Measurements from ENCODE around the gene CHST8.

CHST8 gene

GRCh38 chr19:33674626-33675367 lies 53.0 kb downstream of the CHST8 start:
- ATAC-seq (ENCODE audit: low read depth) (no peak), DNase-seq (ENCODE audit: low spot score) (no peak)
- Histone ChIP-seq H3K27ac (ENCODE audit: poor library complexity, severe bottlenecking) (no peak overlapping the region), H3K9me3 (ENCODE audit: severe bottlenecking) (no peaks in the 10 kb centered on the region), H3K4me3 (ENCODE audit: severe bottlenecking) (no peak overlapping the region), H3K27me3 (ENCODE audit: insufficient read depth, poor library complexity, severe bottlenecking) (peaks cover 10% of the 10 kb centered on the region), H3K36me3 (ENCODE audit: low read depth) (no peaks in the 10 kb centered on the region), H3K4me1 (ENCODE audit: insufficient read depth, poor library complexity, severe bottlenecking) (no peaks in the 10 kb centered on the region)
- no peak for TF ChIP-seq CTCF (IDR thresholded peaks at IDR 0.05; ENCODE audit: poor library complexity, severe bottlenecking)

- TF ChIP-seq CTCF (IDR thresholded peaks at IDR 0.05; ENCODE audit: poor library complexity, severe bottlenecking), result no peak
- Histone ChIP-seq H3K36me3 (ENCODE audit: low read depth) (no peaks in the 10 kb centered on the region), H3K9me3 (ENCODE audit: severe bottlenecking) (no peaks in the 10 kb centered on the region), H3K4me1 (ENCODE audit: insufficient read depth, poor library complexity, severe bottlenecking) (no peaks in the 10 kb centered on the region), H3K4me3 (ENCODE audit: severe bottlenecking) (no peak overlapping the region), H3K27ac (ENCODE audit: poor library complexity, severe bottlenecking) (no peak overlapping the region), H3K27me3 (ENCODE audit: insufficient read depth, poor library complexity, severe bottlenecking) (peaks cover 6% of the 10 kb centered on the region)
- ATAC-seq (ENCODE audit: low read depth) (no peak), DNase-seq (ENCODE audit: low spot score) (no peak)
Measured at GRCh38 chr19:33675501-33676124, 53.9 kb downstream of the CHST8 start.

GRCh38 chr19:33676999-33677665 lies 55.4 kb downstream of the CHST8 start:
- no peak overlapping the region for H3K4me3 ChIP-seq (ENCODE audit: severe bottlenecking)
- H3K4me1 ChIP-seq (ENCODE audit: insufficient read depth, poor library complexity, severe bottlenecking), result no peaks in the 10 kb centered on the region
- H3K36me3 ChIP-seq (ENCODE audit: low read depth), result no peaks in the 10 kb centered on the region
- no peak for DNase-seq (ENCODE audit: low spot score)
- no peak overlapping the region for H3K27ac ChIP-seq (ENCODE audit: poor library complexity, severe bottlenecking)
- no peak for TF ChIP-seq CTCF (IDR thresholded peaks at IDR 0.05; ENCODE audit: poor library complexity, severe bottlenecking)
- ATAC-seq (ENCODE audit: low read depth), result no peak
- H3K9me3 ChIP-seq (ENCODE audit: severe bottlenecking), result no peaks in the 10 kb centered on the region
- H3K27me3 ChIP-seq (ENCODE audit: insufficient read depth, poor library complexity, severe bottlenecking), result peaks cover 6% of the 10 kb centered on the region

- H3K36me3 ChIP-seq (ENCODE audit: low read depth), result no peaks in the 10 kb centered on the region
Measured at GRCh38 chr19:33677745-33678426, 56.1 kb downstream of the CHST8 start.

More at GRCh38 chr19:33677745-33678426, 56.1 kb downstream of the CHST8 start:
- no peak for ATAC-seq (ENCODE audit: low read depth)
- Histone ChIP-seq H3K27ac (ENCODE audit: poor library complexity, severe bottlenecking) (no peak overlapping the region), H3K9me3 (ENCODE audit: severe bottlenecking) (no peaks in the 10 kb centered on the region), H3K4me3 (ENCODE audit: severe bottlenecking) (no peak overlapping the region), H3K4me1 (ENCODE audit: insufficient read depth, poor library complexity, severe bottlenecking) (no peaks in the 10 kb centered on the region), H3K27me3 (ENCODE audit: insufficient read depth, poor library complexity, severe bottlenecking) (peaks cover 6% of the 10 kb centered on the region)
- no peak for TF ChIP-seq CTCF (IDR thresholded peaks at IDR 0.05; ENCODE audit: poor library complexity, severe bottlenecking)
- DNase-seq (ENCODE audit: low spot score), result no peak

Measured in RWPE2 (cell line).